HG02973 (cell line): Measurements from ENCODE around the gene PPP2CA.
"Not testable (repeated sequence)": the region's sequence is repeated elsewhere in the genome, so short reads cannot be mapped to it uniquely, and the experiment has no call there.

Experiments used
- ATAC-seq: cut with Tn5 transposase; IDR thresholded peaks from one replicate; pipeline ENCODE4 v1.9.1; 2021; ENCODE audit warnings: moderate library complexity; ENCODE audit not compliant: unreplicated experiment

PPP2CA gene

GRCh38 chr5:134203630-134204029, 22.2 kb downstream of the PPP2CA start:
- no peak for ATAC-seq

- no peak for ATAC-seq
These were observed 30.2 kb downstream of the PPP2CA start for GRCh38 chr5:134195666-134196065.

GRCh38 chr5:134189031-134189430, 36.8 kb downstream of the PPP2CA start:
- ATAC-seq: no peak

- ATAC-seq: no peak
These were observed 37.8 kb downstream of the PPP2CA start for GRCh38 chr5:134188092-134188491.

- peak; percentile 82 for ATAC-seq
These were observed 41.4 kb downstream of the PPP2CA start for GRCh38 chr5:134184155-134185135.

GRCh38 chr5:134183481-134183880, 42.4 kb downstream of the PPP2CA start:
- ATAC-seq: no peak

GRCh38 chr5:134178096-134178419, 47.8 kb downstream of the PPP2CA start:
- ATAC-seq: no peak

- no peak for ATAC-seq
These were observed 48.3 kb downstream of the PPP2CA start for GRCh38 chr5:134177369-134178095.

- ATAC-seq: peak; percentile 62
These were observed 49.1 kb downstream of the PPP2CA start, which contains the start of gene SKP1 for GRCh38 chr5:134176511-134177368. TSS of gene SKP1 (minus strand) at chr5:134176950. CDS start at chr5:134174022, 2,928 bp downstream.

GRCh38 chr5:134175921-134176510, 49.9 kb downstream of the PPP2CA start:
- ATAC-seq: peak; percentile 6

- no peak for ATAC-seq
These were observed 50.7 kb downstream of the PPP2CA start for GRCh38 chr5:134174841-134175839.

GRCh38 chr5:134171972-134172371, 53.9 kb downstream of the PPP2CA start:
- no peak for ATAC-seq

GRCh38 chr5:134162592-134162991, 63.3 kb downstream of the PPP2CA start:
- no peak for ATAC-seq

GRCh38 chr5:134161513-134162395, 64.1 kb downstream of the PPP2CA start:
- ATAC-seq: no peak

- no peak for ATAC-seq
These were observed 72.2 kb downstream of the PPP2CA start for GRCh38 chr5:134153657-134154056.

GRCh38 chr5:134153241-134153640, 72.6 kb downstream of the PPP2CA start:
- ATAC-seq: no peak

- not testable (repeated sequence) for ATAC-seq
These were observed 73.6 kb downstream of the PPP2CA start for GRCh38 chr5:134152173-134152832.

GRCh38 chr5:134151723-134152122, 74.2 kb downstream of the PPP2CA start:
- ATAC-seq: no peak
